Stimulated activated CD4-positive, alpha-beta T cell treated with anti-CD3 and anti-CD28 coated beads, Interleukin-15, amount 100 ng/mL, for 48 hours (primary cell): ENCODE results near the gene ADCK1.
A peak's percentile ranks its signal among the peaks of the same experiment; 100 is the strongest.
"Not testable (repeated sequence)": the region's sequence is repeated elsewhere in the genome, so short reads cannot be mapped to it uniquely, and the experiment has no call there.

ENCODE experiments used
- DNase-seq, 2 donors: peaks; one replicate each; pipeline ENCODE4 v3.0.0-alpha.2; 2020; ENCODE audit warnings: low read depth in 2 of 2

Gene ADCK1

GRCh38 chr14:77799863-77800730 is at the start of gene ADCK1:
Gene ADCK1 (plus strand): TSS chr14:77800109. CDS start chr14:77818979, 18,870 bp downstream.
- peak; percentile 74 to 85 for DNase-seq

- DNase-seq = no peak
Measured at GRCh38 chr14:77752266-77752665, 47.6 kb upstream of the ADCK1 start.

GRCh38 chr14:77752799-77753516 is 47.0 kb upstream of the ADCK1 start:
- no peak for DNase-seq

- DNase-seq = peak; percentile 88
Measured at GRCh38 chr14:77760381-77761204, 39.3 kb upstream of the ADCK1 start, which contains the start of gene SNW1. Gene SNW1 (minus strand): TSS chr14:77761156. CDS start chr14:77761127, 29 bp downstream.

- no peak for DNase-seq
Measured at GRCh38 chr14:77761205-77761931, 38.5 kb upstream of the ADCK1 start.

GRCh38 chr14:77763316-77763715 is 36.6 kb upstream of the ADCK1 start:
- DNase-seq = no peak

- DNase-seq = no peak
Measured at GRCh38 chr14:77763978-77764377, 35.9 kb upstream of the ADCK1 start.

GRCh38 chr14:77768442-77769069 is 31.4 kb upstream of the ADCK1 start:
- not testable (repeated sequence) for DNase-seq

GRCh38 chr14:77773966-77774365 is 25.9 kb upstream of the ADCK1 start:
- DNase-seq = not testable (repeated sequence)

- DNase-seq = no peak
Measured at GRCh38 chr14:77782202-77782601, 17.7 kb upstream of the ADCK1 start.

GRCh38 chr14:77786148-77786547 is 13.8 kb upstream of the ADCK1 start:
- DNase-seq = no peak

GRCh38 chr14:77790566-77791224 is 9.2 kb upstream of the ADCK1 start:
- no peak for DNase-seq

- no peak for DNase-seq
Measured at GRCh38 chr14:77791225-77791600, 8.7 kb upstream of the ADCK1 start.

- DNase-seq = not testable (repeated sequence)
Measured at GRCh38 chr14:77793255-77793654, 6.7 kb upstream of the ADCK1 start.

GRCh38 chr14:77794357-77794756 is 5.6 kb upstream of the ADCK1 start:
- no peak for DNase-seq

GRCh38 chr14:77799456-77799855 is 453 bp upstream of the ADCK1 start:
- not testable (repeated sequence) for DNase-seq

- DNase-seq = no peak
Measured at GRCh38 chr14:77800814-77801213, 905 bp downstream of the ADCK1 start.

GRCh38 chr14:77804592-77804991 is 4.7 kb downstream of the ADCK1 start:
- DNase-seq = peak in 1 of 2 donors; percentile 26

GRCh38 chr14:77805706-77806105 is 5.8 kb downstream of the ADCK1 start:
- DNase-seq = no peak

GRCh38 chr14:77808250-77808649 is 8.3 kb downstream of the ADCK1 start:
- DNase-seq = no peak
